ENCODE data around the gene AEBP2. TPM values are rescaled to one million over a fixed set of nuclear protein-coding genes. Genes with fewer than 3 reads are reported as not detected.

Gene AEBP2
- total and polyA plus RNA-seq, 9 of the 15 experiments (the other 6 are each of a cell fraction or from before 2014, with no cell fraction given): 5.7 to 43.7 (median 10.3) TPM

- TF ChIP-seq SUPT5H (IDR thresholded peaks at IDR 0.05): no peak
- 0 out of 2 replicates have a peak, but pooled peaks have one; percentile 41 for TF ChIP-seq TEAD4 (IDR thresholded peaks at IDR 0.05; ENCODE audit: low read length)
- TF ChIP-seq TEAD4 (CRISPR knock-in tag; IDR thresholded peaks at IDR 0.05; ENCODE audit: borderline replicate concordance): no peak
- peak; percentile 63 for TF ChIP-seq CBFA2T3 (IDR thresholded peaks at IDR 0.05)
- TF ChIP-seq RERE (CRISPR knock-in tag; IDR thresholded peaks at IDR 0.05; ENCODE audit: borderline replicate concordance): no peak
- no peak for TF ChIP-seq KLF13 (tag; IDR thresholded peaks at IDR 0.05; ENCODE audit: borderline replicate concordance, low read depth)
- TF ChIP-seq ZNF79 (CRISPR knock-in tag; IDR thresholded peaks at IDR 0.05; ENCODE audit: low read depth): no peak
- TF ChIP-seq HMGN3 (IDR thresholded peaks at IDR 0.05; ENCODE audit: borderline replicate concordance, extremely low read depth, insufficient read length, low read depth, low read length): no peak
- no peak for TF ChIP-seq ZZZ3 (IDR thresholded peaks at IDR 0.05)
- peak; percentile 24; the same call in 1 of the 2 replicates for TF ChIP-seq ARID1B (IDR thresholded peaks at IDR 0.05)
- no peak for TF ChIP-seq JUND (IDR thresholded peaks at IDR 0.05; ENCODE audit: borderline replicate concordance, low read depth, low read length)
- TF ChIP-seq JUND (tag; IDR thresholded peaks at IDR 0.05; ENCODE audit: borderline replicate concordance, low read depth, low read length): no peak
- TF ChIP-seq TRIM24 (IDR thresholded peaks at IDR 0.05): peak in 1 of 2 experiments; percentile 79; a peak in 2 of 4 replicates
- TF ChIP-seq MTA1 (IDR thresholded peaks at IDR 0.05; ENCODE audit: borderline replicate concordance): no peak
- peak; percentile 58 for TF ChIP-seq TAL1 (IDR thresholded peaks at IDR 0.05)
- TF ChIP-seq CEBPB (tag; IDR thresholded peaks at IDR 0.05): no peak
- no peak for TF ChIP-seq THRB (CRISPR knock-in tag; conservative IDR thresholded peaks at IDR 0.05)
- TF ChIP-seq NFE2 (IDR thresholded peaks at IDR 0.05; ENCODE audit: low read depth): no peak
- no peak for TF ChIP-seq WHSC1 (IDR thresholded peaks at IDR 0.05; ENCODE audit: low read length)
- no peak for TF ChIP-seq ATF6 (CRISPR knock-in tag; IDR thresholded peaks at IDR 0.05)
- TF ChIP-seq GTF2F1 (IDR thresholded peaks at IDR 0.05; ENCODE audit: low read depth, low read length): no peak
- TF ChIP-seq ZNF239 (CRISPR knock-in tag; IDR thresholded peaks at IDR 0.05): no peak
These were observed 41.2 kb downstream of the AEBP2 start (continued) for GRCh38 chr12:19480459-19480858.

Data from K562 (cell line).